BJ (cell line): ENCODE data around the gene ANO9. TPM values are rescaled to one million over a fixed set of nuclear protein-coding genes. Genes with fewer than 3 reads are reported as not detected.

Experiments used
- CTCF ChIA-PET: fragments of 350-600 bp; formaldehyde crosslinking; extraction: SDS; loops from one replicate; lab custom pipeline; 2021; ENCODE audit warnings: antibody characterized with exemption, inconsistent platforms; lab: Yijun Ruan, JAX
- POLR2A ChIA-PET: fragments of 300-600 bp; sonication (Branson Sonifier 250); formaldehyde crosslinking; extraction: SDS; loops from one replicate; lab custom pipeline; 2021; ENCODE audit warnings: antibody characterized with exemption; lab: Charles Lee
- DNase-seq: peaks from one replicate; pipeline ENCODE4 v3.0.0-alpha.2; 2011; ENCODE audit warnings: low read depth
- H3K27me3 ChIP-seq: 2 replicates; pipeline ENCODE4 v1.6.0; 2011; ENCODE audit warnings: low read length; ENCODE audit not compliant: control insufficient read depth, insufficient read depth
- H3K36me3 ChIP-seq: 2 replicates; pipeline ENCODE4 v1.5.1; 2011; ENCODE audit warnings: low read length; ENCODE audit not compliant: control insufficient read depth, insufficient read depth
- H3K4me3 ChIP-seq: 2 replicates; pipeline ENCODE4 v1.5.1; 2011; ENCODE audit warnings: low read depth, mild to moderate bottlenecking, control low read depth, low read length
- polyA plus RNA-seq: library from polyadenylated mRNA; depleted of rRNA; stranded (reverse); fragments of >200 nt; gene quantifications from 2 replicates; pipeline ENCODE4 v1.2.3, GENCODE V29; 2011
- TF ChIP-seq, protein P1 (sequence below): IDR thresholded peaks from 2 replicates; pipeline ENCODE4 v1.5.1; 2011; ENCODE audit warnings: low read depth, mild to moderate bottlenecking, control low read depth, inconsistent platforms, low read length, moderate library complexity; ENCODE audit not compliant: insufficient read depth

ANO9 gene
- polyA plus RNA-seq, 1 experiment = not detected

DNA sequence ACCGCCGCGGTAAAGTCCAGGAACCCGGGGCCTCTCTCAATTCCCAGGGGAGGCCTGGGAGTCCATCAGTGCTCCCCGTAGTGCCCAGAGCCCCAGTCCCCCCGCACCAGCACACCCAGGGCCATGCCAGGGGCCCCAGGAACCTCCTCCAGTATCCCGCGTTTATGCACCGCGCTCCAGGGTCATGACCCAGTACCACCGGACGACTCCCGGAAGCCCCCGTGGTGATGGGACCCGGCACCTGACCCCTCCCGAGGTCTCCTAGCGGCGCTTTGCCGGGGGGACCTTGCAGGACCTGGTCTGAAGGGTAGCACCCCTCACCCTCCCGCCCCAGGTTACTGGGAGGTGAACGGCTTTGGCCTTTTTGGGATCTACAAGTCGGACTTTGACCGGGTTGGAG, 61.3 kb downstream of the ANO9 start:
- TF ChIP-seq, protein P1, sequence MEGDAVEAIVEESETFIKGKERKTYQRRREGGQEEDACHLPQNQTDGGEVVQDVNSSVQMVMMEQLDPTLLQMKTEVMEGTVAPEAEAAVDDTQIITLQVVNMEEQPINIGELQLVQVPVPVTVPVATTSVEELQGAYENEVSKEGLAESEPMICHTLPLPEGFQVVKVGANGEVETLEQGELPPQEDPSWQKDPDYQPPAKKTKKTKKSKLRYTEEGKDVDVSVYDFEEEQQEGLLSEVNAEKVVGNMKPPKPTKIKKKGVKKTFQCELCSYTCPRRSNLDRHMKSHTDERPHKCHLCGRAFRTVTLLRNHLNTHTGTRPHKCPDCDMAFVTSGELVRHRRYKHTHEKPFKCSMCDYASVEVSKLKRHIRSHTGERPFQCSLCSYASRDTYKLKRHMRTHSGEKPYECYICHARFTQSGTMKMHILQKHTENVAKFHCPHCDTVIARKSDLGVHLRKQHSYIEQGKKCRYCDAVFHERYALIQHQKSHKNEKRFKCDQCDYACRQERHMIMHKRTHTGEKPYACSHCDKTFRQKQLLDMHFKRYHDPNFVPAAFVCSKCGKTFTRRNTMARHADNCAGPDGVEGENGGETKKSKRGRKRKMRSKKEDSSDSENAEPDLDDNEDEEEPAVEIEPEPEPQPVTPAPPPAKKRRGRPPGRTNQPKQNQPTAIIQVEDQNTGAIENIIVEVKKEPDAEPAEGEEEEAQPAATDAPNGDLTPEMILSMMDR = no peak
- H3K4me3 ChIP-seq = no peak overlapping the region
- H3K27me3 ChIP-seq = peaks cover 2% of the 10 kb centered on the region
- no peaks in the 10 kb centered on the region for H3K36me3 ChIP-seq
- DNase-seq = no peak
- ChIA-PET CTCF (no interaction called here), POLR2A (no interaction called here)

DNA sequence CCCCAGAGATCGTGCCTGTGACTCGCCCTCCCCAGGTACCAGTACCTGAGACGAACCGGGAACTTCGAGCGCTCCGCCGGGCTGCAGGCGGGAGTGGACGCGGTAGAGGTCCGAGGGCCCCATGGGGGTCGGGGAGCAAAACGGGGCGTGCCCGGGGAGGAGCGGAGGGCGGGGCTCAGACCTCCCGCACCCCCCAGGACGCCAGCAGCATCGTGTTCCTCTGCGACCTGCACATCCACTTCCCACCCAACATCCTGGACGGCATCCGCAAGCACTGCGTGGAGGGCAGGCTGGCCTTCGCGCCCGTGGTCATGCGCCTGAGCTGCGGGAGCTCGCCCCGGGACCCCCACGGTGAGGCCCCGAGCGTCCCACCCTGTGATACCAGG, 61.7 kb downstream of the ANO9 start:
- TF ChIP-seq, protein P1 = no peak
- no peak for DNase-seq
- ChIA-PET POLR2A (no interaction called here), CTCF (no interaction called here)
- no peaks in the 10 kb centered on the region for H3K36me3 ChIP-seq
- H3K4me3 ChIP-seq = no peak overlapping the region
- H3K27me3 ChIP-seq = peaks cover 2% of the 10 kb centered on the region

DNA sequence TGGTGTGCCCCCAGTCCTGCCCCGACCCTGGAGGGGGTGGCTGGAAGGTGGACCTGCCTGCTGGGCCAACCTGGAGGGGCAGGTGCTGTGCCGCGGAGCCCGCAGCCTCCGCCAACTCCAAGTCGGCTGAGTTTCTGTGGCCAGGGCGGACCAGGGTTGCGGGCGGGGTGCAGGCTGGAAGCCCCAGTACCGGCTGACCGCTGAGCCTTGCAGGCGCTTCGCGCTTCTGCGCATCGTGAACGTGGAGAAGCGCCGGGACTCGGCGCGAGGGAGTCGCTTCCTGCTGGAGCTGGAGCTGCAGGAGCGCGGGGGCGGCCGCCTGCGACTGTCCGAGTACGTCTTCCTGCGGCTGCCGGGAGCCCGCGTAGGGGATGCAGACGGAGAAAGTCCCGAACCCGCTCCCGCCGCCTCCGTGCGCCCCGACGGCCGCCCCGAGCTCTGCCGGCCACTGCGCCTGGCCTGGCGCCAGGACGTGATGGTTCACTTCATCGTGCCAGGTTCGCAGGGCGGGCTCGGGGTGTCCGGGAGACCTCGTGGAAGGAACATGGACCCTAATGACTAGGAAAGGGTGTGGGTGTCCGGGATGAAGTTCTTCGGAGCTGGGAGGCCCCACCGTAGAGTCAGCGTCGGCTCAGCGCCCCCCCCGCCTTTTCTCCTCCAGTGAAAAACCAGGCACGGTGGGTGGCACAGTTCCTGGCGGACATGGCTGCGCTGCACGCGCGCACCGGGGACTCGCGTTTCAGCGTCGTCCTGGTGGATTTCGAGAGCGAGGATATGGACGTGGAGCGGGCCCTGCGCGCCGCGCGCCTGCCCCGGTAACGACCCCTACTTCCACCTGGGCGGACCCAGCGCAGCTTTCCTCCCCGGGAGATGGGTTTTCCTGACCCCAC, 62.4 kb downstream of the ANO9 start:
- ChIA-PET POLR2A (no interaction called here), CTCF (no interaction called here)
- peaks cover 2% of the 10 kb centered on the region for H3K27me3 ChIP-seq
- H3K36me3 ChIP-seq = no peaks in the 10 kb centered on the region
- no peak for DNase-seq
- TF ChIP-seq, protein P1 = no peak
- H3K4me3 ChIP-seq = no peak overlapping the region

DNA sequence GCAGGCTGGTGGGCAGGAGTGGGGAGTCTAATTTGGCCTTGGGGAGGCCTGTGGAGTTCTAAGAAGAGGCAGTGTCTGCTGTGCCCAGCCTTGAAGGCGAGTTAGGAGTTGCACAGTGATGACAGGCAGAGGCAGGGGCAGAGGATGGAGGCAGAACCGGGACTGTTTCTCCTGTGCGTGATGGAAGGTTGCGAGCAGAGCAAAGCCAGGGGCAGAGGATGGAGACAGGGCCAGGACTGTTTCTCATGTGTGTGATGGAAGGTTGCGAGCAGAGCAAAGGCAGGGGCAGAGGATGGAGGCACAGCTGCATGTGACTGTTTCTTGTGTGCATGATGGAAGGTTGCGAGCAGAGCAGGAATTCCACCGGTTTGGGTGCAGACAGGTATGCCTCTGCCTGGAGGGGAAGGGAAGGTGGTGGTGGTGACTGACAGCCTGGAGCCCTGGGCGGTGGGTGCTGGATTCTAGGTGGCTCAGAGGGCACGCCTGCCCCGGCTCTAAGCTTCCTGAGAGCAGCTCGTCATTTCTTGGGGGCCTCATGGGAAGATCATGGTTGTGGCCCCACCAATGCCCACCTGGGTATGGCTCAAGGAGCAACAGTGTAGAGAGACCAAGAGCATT, 63.8 kb downstream of the ANO9 start:
- TF ChIP-seq, protein P1 = no peak
- H3K4me3 ChIP-seq = no peak overlapping the region
- no peak for DNase-seq
- peaks cover 2% of the 10 kb centered on the region for H3K27me3 ChIP-seq
- 0 out of 2 replicates have a peak, but pooled peaks cover 1% of the 10 kb centered on the region for H3K36me3 ChIP-seq
- POLR2A ChIA-PET = no interaction called here
- CTCF ChIA-PET = no interaction called here

DNA sequence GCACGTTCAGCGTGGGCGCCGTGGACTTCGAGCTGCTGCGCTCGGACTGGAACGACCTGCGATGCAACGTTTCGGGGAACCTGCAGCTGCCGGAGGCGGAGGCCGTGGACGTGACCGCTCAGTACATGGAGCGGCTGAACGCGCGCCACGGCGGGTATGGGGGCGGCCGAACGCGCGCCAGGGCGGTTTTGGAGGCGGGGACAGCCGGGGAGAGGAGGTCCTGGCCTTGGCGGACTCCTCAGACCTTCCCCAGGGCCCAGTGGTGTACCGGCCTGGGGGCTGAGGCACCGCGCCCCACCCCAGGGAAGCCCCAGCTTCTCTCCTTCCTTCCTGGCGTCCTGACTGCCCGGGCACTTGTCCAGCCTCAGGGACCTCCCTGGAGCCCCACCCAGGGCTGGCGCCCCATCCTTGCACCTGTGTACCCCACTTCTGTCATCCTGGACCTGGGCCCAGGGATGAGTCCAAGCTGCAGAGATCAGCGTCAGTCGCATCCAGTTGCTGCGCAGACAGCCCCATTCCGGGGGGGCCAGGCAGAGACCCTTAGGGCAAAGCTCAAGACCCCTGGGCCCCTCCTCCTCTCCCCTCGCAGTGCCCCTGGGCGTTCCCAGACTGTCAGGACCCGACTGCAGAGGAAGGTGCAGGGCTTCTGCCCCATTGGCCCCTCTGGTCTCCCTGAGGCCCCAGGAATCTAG, 64.5 kb downstream of the ANO9 start:
- DNase-seq = no peak
- 0 out of 2 replicates have a peak, but pooled peaks cover 2% of the 10 kb centered on the region for H3K36me3 ChIP-seq
- TF ChIP-seq, protein P1 = no peak
- ChIA-PET POLR2A (no interaction called here), CTCF (no interaction called here)
- H3K27me3 ChIP-seq = no peaks in the 10 kb centered on the region; the same call in 1 of the 2 replicates
- no peak overlapping the region for H3K4me3 ChIP-seq
